HG03196 (cell line): ENCODE results near the gene KRAS.
"Not testable (repeated sequence)": the region's sequence is repeated elsewhere in the genome, so short reads cannot be mapped to it uniquely, and the experiment has no call there.

ENCODE experiments used
- ATAC-seq: cut with Tn5 transposase; IDR thresholded peaks from one replicate; pipeline ENCODE4 v1.9.1; 2021; ENCODE audit not compliant: unreplicated experiment

The KRAS gene

DNA sequence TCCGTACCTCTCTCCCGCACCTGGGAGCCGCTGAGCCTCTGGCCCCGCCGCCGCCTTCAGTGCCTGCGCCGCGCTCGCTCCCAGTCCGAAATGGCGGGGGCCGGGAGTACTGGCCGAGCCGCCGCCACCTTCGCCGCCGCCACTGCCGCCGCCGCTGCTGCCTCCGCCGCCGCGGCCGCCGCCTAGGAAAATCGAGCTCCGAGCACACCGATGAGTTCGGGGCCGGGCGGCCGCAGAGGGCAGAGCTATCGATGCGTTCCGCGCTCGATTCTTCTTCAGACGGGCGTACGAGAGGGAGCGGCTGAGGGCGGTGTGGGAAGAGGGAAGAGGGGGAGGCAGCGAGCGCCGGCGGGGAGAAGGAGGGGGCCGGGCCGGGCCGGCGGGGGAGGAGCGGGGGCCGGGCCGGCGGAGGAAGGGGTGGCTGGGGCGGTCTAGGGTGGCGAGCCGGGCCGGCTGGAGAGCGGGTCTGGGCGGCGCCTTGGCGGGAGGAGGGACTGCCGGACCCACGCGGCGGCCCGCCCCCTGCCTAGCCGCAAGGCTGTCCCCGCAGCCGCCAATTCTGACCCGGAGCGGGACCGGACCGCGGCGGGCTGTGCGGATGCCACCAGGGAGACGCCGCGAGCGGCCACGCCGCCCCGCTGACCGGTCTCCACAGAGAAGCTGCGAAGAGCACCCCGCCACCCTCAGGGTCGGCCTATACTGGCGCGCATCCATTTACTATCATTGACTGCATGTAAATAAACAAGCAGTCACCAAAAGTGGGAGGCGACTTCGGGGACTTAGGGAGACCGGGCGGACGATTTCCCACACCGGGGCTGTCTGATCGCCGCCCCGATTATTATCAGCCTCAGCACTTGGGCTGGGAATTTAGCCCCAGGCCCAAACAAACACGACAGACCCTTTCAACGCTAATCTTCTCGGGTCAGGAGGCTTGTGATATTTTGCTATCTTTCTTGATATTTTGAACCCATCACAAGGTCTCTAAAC, at the start of gene KRAS:
KRAS (minus strand) TSS at position 186 of the 987 bp plus-strand sequence.
- ATAC-seq: peak; percentile 81

DNA sequence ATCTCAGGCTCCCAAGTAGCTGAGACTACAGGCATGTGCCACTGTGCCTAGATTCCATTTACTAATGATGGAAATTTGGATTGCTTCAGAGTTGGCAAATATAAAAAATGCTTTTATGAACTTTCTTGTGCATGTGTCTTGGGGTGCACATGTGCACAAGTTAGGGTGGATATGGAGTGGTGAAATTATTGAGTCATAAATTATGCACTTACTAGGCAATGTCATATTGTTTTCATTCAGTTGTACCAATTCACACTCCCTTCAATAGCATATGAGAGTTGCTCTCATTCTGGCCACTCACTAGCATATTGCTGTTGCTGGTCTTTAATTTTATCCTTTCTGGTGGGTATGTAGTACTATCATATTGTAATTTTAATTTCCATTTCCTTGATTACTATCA, 45.7 kb upstream of the KRAS start:
- no peak for ATAC-seq

DNA sequence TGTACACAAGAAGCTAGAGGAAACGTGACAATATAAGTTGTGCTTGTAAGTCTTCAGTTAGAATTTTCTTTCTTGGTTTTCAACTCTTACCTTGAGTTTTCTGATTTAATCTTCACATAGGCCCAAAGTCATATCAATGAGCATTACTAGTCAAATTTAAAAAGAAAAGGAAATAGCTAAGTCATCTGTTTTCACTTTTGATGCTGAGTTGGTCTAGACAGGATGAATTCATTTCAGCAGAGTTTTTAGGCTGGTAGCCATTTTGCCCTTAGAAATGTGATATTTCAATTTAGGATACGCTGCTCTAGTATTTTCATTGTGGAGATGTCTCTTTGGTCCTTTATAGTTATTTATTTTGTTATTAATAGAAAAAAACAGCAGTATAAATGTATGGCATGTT, 44.6 kb upstream of the KRAS start:
- ATAC-seq: no peak

DNA sequence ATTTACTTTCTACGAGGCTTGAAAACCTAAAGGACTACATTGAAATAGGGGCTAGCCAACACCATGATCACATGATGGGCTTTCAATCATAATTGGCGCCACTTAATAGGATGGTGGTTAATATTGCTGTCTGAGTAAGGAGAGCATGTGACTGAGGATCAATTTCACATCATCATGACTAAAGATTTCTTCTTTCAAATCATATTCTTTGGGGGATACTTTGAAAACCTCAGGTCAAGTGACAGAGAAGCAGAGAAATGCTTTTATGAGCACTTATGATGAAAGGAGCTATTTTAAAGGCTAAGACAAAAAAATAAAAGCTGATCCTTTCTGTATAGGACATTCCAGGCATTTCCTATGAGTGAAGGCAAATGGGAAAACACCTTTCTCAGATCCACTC, 42.9 kb upstream of the KRAS start:
- no peak for ATAC-seq

DNA sequence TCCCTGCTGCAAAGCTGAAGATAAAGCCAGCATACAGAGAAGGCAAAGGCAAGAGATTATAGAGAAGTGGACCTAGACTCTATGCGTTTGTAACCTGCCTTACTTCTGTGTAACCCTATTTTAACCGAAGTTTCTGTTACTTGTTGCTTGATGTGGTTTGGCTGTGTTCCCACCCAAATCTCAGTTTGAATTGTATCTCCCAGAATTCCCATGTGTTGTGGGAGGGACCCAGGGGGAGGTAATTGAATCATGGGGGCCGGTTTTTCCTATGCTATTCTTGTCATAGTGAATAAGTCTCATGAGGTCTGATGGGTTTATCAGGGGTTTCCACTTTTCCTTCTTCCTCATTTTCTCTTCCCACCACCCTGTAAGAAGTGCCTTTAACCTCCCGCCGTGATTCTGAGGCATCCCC, 42.1 kb upstream of the KRAS start:
- not testable (repeated sequence) for ATAC-seq

DNA sequence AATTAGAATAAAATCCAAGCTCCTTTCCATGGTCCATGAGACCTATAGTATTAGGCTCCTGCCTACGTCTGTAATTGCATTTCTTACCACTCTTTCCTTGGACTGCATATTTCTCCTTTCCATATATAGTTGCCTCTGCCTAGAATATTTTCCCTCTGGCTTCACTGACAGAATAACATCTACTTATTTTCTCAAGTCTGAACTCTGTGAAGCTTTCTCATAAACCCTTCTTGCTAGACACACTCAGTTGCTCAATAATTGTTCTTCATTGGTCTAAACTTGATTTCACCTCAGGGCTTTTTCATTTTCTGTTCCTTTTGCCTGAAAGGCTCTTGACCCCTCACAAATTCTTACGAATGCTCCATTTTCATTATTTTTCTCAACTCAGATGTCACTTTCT, 36.9 kb upstream of the KRAS start:
- no peak for ATAC-seq

DNA sequence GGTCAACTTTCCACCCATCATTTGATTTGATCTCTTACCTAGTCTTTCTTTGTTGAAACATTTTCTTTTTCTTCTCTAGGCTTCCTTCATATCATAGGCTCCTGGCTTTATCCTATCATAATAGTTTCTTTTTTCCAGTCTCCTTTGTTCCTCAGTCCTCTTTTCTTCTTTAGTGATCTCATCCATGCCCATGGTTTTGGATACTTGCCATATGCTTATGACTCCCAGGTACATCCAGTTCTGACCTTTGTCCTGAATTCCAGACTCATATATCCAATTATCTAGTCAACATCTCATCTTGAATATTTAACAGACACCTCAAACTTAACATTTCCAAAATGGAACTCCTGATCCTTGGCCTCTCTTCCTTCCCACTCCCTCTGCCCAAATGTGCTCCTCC, 36.1 kb upstream of the KRAS start:
- no peak for ATAC-seq

DNA sequence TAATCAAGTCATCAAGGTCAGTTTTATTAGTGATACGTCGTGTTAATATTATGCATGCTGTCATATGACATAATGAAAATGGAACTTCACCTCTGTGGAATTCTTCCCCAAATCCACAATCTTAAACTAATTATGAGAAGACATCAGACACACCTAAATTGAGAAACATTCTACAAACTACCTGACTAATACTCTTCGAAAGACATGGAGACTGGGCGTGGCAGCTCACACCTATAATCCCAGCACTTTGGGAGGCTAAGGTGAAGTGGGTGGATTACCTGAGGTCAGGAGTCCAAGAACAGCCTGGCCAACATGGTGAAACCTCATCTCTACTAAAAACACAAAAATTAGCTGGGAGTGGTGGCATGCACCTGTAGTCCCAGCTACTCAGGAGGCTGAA, 33.3 kb upstream of the KRAS start:
- ATAC-seq: no peak

DNA sequence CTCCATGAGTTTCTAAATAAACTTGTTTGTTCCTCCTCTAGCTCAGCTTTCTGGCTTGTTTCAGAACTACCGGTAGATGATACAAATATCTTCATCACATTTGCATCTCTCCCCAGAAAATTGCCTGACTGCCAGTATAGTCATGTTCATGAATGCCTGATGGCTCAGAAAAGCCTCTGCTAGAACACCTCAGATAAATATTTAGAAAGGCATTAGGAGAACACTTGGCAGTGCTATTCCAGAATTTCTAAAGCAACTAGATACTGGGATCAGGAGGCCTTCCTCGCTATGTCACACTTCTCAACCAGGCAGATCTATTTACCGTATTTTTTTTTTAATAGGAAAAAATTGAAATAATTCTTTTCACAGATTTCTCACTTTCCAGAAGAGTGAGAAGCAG, 32.3 kb upstream of the KRAS start:
- ATAC-seq: no peak

DNA sequence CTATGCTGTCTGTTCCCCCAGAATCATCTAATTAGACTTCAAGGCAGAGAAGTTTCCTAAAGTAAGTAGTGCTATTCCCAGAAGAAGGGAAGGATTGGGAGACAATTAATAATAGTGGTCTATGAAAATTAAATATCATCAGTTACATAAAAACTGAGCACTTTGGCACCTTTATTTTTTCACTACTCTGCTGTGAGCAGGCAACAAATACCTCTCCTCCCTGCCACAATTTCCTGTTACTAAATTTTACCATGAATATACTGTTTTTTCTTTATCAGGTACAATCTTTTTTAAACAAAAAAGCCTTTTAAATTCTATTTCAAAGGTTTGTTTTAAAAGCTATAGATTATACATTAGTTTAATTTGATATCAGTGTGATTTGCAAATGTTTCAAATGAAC, 29.4 kb upstream of the KRAS start:
- ATAC-seq: no peak

DNA sequence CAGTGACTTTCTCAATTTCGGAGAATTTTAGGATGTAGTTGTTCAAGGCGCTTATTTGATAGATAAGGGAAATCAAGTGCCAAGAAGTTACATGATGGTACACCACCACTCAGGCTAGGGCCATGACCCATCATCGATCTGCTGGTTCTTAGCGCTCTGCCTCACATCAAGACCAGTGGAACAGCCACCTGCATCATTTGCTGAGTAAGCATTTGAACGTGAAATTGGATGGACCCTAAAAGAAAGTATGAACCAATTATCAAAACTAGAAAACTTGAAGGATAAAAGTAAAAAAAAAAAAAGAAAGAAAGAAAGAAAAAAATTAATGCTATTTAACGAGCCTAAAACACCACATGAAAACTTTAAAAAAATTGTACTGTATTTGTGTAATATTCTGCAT, 27.5 kb upstream of the KRAS start:
- no peak for ATAC-seq

DNA sequence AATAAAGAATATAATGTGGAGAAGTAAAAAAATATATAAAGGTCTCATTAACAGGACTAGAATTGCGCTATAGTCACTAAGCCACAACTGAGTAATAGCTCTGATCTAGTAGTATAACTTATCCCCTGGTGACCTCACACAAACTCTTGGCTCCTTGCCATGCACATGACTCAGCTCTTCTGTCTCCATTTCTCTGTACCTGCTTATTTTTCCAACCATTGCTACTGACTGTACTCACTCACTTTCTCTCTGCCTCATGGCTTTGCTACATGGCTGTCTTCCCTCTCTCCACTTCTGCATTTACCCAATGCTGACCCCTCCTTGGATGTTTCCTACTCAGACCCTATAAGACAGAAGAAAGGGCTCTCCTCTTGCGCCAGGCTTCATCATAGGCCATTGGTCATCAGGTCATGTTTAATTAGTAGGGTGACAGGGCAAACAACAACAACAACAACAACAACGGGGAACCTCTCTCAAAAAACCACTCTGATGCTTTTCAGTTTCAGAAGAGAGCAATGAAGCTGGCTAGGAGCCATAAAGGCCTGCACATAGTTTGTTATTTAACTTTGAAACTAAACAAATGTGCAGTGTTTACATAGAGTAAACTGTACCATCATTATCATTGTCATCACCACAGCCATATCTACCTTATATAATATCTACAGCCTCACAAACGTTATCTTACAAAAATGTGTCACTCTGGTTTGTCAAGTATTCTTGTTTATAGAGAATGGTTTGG, 25.6 kb upstream of the KRAS start:
- no peak for ATAC-seq

DNA sequence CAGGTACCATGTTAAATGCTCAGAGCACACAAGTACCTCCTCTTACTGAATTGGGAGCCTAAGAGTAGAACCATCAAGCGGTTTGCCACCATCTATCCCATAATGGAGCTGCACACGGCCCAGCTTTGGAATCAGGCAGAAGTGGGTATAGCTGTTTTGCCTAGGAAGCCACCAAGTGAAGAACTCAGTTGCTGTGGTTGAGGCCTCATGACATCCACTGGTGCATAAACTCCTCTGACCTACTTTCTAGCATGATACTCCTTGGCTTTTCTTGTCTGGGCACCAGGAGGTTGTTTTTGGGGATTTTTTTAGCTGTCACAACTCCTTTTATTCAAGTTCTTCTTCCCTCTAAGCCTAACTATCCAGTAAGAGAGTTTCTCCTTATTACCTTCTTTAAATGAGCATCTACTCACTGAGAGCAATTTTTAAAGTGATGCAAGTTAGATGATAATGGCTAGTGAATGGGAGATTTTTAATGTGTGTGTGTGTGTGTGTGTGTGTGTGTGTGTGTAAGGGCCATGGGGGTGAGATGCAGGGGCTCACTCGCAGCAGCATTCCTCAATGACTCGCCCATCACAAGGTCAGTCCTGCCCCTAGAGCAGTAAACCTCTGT, 20.9 kb upstream of the KRAS start:
- no peak for ATAC-seq

DNA sequence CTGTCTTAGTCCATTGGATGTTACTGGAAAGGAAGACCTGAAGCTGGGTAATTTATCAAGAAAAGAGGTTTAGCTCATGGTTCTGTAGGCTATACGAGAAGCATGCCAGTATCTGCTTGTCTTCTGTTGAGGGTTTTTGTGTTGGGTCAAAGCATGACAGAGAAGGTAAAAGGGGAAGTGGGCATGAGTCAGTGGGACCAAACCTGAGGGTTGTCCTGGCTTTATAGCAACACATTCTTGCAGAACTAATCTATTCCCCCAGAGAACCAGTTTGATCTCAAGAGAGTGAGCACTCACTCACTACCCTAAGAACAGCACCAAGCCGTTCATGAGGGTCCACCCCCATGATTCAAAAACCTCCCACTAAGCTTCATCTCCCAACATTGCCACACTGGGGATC, 19.0 kb upstream of the KRAS start:
- peak; percentile 82 for ATAC-seq

DNA sequence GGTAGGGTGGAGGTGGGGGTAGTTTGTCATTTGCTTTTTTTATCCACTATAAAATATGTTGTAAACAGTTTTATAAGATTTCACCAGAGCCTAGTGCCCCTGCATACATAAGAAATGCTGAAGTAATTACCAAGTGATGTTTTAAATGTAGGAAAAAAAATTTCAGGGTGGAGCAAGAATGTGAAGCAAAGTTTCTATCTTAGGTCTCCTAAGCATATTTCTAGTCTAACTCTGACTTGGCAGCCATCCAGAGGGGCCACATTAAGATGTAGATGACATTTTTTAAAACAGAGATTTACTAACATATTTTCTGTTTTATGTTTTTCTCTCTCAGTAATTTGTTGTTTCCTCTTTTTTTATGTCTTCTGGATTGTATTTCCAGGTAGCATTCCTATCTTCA, 15.8 kb upstream of the KRAS start:
- ATAC-seq: no peak

DNA sequence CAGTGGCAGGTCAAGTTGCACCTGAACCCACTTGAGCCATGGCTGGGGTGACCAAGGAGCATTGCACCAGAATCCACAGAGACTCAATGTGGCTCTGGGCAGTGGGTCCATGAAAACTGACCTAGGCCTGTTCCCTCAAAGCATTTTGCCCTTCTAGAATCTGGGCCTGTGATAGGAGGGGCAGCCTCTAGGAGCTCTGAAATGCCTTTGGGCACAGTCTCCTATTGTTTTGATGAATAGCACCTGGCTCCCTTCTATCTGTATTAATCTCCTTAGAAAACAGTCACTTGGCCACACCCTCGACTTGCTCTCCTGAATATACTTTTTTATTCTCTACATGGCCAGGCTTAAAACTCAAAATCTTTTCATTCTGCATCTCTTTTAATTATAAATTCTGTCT, 14.1 kb upstream of the KRAS start:
- no peak for ATAC-seq

DNA sequence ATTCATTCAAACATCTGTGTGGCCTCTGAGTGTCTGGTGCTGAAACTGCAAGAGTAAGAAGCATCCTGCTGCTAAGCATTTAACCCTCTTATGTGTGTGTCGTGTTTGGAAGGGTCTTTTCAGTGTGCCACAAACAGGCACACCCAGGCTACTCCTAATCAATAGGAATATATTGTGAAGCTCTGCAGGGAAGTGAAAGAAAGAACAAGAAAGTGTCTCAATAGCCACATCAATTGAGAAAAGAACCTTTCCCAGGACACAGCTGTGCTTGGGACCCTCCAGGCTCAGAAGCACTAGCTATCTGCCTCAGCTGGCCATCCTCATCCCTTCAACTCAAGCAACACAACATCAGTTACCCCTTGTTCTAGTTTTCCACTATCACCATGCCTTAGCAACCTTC, 13.4 kb upstream of the KRAS start:
- no peak for ATAC-seq

DNA sequence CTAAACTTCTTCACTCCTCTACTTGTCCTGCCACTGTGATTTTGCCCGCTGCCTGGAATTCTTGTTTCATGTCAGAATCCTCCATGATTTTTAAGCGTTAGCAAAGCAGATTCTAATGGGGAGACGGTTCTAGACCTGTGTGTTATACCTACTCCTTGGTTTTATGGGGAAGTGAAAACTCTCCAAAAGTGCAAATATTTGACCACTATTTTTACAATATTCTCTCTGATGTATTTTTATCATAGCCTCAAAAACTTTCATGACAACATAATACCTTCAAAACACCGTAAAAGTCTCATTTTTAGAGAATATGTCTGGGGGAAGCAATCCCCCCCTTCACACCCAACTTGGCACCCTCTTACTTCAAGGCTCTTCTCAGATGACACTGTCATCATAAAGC, 12.9 kb upstream of the KRAS start:
- no peak for ATAC-seq

DNA sequence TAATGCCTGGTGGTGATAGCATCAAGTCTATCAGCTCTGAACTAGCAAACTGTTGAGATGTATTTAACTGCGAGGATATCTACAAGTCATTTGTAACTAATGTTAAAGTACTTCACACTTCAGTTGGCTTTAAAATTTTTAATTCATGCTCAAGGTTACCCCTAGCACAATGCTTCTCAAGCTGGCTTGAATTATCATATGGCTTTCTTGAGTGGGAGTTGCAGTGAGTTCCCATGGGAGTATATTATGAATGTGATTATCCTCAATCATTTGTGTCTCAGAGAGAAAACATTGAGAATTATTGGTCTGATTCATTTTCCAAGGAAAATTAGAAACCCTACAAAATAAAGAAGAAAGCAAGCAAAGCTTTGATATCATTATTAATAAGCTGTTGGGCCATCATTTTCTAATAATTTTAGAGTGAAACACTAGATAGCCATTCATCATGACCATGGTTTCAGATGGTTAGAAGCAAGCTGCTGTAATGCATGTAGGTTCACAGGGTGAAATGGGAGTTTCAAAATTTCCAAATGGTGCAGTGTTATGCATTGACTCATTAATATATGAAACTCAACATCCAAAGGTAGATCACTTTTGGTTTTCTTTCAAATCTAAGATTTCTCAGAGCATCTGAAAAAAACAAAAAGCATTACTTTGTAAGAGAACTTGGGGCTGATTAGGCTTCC, 11.8 kb upstream of the KRAS start:
- no peak for ATAC-seq

DNA sequence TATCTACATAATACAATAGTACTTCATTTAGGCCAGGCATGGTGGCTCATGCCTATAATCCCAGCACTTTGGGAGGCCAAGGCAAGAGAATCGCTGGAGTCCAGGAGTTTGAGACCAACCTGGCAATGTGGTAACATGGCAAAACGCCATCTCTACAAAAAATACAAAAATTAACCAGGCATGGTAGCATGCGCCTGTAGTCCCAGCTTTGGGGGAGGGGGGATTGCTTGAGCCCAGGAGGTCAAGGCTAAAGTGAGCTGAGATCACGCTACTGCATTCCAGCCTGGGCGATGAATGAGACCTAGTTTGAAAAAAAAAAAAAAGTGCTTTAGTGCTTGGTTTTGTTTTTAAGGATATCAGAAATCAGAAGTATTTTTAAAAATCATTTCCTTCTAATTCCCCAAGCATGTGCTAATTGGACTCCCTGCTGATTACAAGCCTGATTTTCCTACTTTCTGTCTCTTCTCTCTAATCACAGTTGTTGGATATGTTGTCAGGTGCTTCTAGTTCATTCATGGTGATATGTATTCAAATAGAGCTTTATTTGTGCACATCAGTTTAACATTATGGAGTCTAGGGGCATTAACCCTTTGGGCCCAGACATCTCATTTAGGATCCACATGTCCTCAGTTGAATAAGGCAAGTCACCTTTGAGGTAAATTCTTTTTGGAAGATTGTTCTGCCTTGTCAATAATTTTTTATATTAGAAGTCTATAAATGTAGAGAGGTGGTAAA, 7.0 kb upstream of the KRAS start:
- ATAC-seq: no peak

DNA sequence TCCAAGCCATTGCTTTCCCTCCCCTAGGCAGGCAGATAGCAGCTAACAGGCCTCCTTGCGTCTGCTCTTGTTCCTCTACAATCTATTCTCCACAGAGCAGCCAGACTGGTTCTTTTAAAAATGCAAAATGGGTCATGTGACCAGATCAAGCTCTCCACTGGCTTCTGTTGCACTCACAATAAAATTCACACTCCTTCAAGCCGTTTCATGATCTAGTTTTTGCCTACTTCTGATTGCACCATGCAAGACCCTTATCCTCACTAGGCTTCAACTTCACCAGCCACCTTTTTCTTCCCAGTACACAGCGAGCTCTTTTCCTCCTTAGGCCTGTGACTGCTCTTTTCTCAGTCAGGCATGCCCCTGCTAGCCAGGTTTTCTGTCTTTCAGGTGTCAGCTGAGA, 6.1 kb upstream of the KRAS start:
- no peak for ATAC-seq
